Measurements from ENCODE around the gene PAPOLA.

DNA sequence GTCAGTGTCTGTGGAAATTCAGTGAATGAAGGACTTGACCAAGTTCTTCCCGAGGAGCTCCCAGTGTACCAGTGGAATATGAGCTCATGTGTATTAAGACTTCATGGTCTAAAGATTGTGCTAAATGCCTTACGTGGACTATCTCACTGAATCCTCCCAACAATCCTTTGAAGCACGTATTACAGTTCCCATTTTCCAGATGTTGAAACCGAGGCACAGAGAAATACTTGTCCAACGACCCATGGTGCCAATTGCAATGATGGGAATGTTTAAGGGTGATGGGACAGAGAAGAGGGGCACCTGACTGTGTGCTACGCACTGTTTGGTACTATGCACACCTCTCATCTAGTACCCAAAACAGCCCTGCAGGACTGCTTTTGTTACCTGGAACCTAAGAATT is 77.2 kb downstream of the PAPOLA start:
- TF ChIP-seq, protein P1, sequence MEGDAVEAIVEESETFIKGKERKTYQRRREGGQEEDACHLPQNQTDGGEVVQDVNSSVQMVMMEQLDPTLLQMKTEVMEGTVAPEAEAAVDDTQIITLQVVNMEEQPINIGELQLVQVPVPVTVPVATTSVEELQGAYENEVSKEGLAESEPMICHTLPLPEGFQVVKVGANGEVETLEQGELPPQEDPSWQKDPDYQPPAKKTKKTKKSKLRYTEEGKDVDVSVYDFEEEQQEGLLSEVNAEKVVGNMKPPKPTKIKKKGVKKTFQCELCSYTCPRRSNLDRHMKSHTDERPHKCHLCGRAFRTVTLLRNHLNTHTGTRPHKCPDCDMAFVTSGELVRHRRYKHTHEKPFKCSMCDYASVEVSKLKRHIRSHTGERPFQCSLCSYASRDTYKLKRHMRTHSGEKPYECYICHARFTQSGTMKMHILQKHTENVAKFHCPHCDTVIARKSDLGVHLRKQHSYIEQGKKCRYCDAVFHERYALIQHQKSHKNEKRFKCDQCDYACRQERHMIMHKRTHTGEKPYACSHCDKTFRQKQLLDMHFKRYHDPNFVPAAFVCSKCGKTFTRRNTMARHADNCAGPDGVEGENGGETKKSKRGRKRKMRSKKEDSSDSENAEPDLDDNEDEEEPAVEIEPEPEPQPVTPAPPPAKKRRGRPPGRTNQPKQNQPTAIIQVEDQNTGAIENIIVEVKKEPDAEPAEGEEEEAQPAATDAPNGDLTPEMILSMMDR (conservative IDR thresholded peaks at IDR 0.05) = no peak
- TF ChIP-seq ZFX (IDR thresholded peaks at IDR 0.05) = no peak

Data from C4-2B (cell line).